CD4-positive, alpha-beta T cell (primary cell): ENCODE results near the gene OR1N2. TPM values are rescaled to one million over a fixed set of nuclear protein-coding genes. Genes with fewer than 3 reads are reported as not detected.

Experiments used
- ATAC-seq: fragments of 200-7000 bp; cut with Tn5 transposase; one replicate; pipeline ENCODE4 v1.10.0; 2022; ENCODE audit warnings: mild to moderate bottlenecking; ENCODE audit not compliant: poor library complexity
- CTCF ChIA-PET: fragments of 350-600 bp; sonication (Branson Sonifier 250); formaldehyde crosslinking; loops from one replicate; lab custom pipeline; 2021; ENCODE audit warnings: antibody characterized with exemption, inconsistent platforms; lab: Charles Lee
- POLR2A ChIA-PET: fragments of 350-600 bp; sonication (Branson Sonifier 250); formaldehyde crosslinking; loops from one replicate; lab custom pipeline; 2021; ENCODE audit warnings: antibody characterized with exemption, inconsistent platforms; lab: Charles Lee
- DNase-seq, 14 experiments: peaks; one replicate each; pipeline ENCODE4 v3.0.0-alpha.2; 2013 to 2020; ENCODE audit warnings: mixed read lengths in 2 of 14
- H3K27ac ChIP-seq, 2 donors: one replicate each; pipeline versions ENCODE4 v1.5.1 to v1.7.0; 2013; ENCODE audit warnings: low read length in 2 of 2, low read depth in 1 of 2, mild to moderate bottlenecking in 1 of 2
- H3K27me3 ChIP-seq, 2 experiments: 1 replicate in 1 of 2; 2 replicates in 1 of 2; pipeline versions ENCODE4 v1.6.1 to v1.7.0; 2013; ENCODE audit warnings: low read length in 2 of 2, control low read depth in 1 of 2, mild to moderate bottlenecking in 1 of 2, moderate library complexity in 1 of 2; ENCODE audit not compliant: insufficient read depth in 2 of 2, control insufficient read depth in 1 of 2
- H3K36me3 ChIP-seq: one replicate; pipeline ENCODE4 v1.6.1; 2013; ENCODE audit warnings: low read length, control low read depth; ENCODE audit not compliant: insufficient read depth
- H3K4me1 ChIP-seq: one replicate; pipeline ENCODE4 v1.6.1; 2013; ENCODE audit warnings: low read length, control low read depth; ENCODE audit not compliant: insufficient read depth
- H3K4me3 ChIP-seq: one replicate; pipeline ENCODE4 v1.5.1; 2013; ENCODE audit warnings: mild to moderate bottlenecking, low read length, moderate library complexity
- H3K9me3 ChIP-seq, 2 experiments: 1 replicate in 1 of 2; 2 replicates in 1 of 2; pipeline versions ENCODE4 v1.6.1 to v1.7.0; 2013; ENCODE audit warnings: low read length in 2 of 2, mild to moderate bottlenecking in 2 of 2, control low read depth in 1 of 2, moderate library complexity in 1 of 2; ENCODE audit not compliant: control insufficient read depth in 1 of 2, insufficient read depth in 1 of 2
- H3K27ac Mint-ChIP-seq: one replicate; pipeline ENCODE4 v1.8.0; 2020; ENCODE audit warnings: mixed read lengths
- H3K27me3 Mint-ChIP-seq: one replicate; pipeline ENCODE4 v1.8.0; 2021; ENCODE audit warnings: mixed read lengths
- H3K36me3 Mint-ChIP-seq: one replicate; pipeline ENCODE4 v1.8.0; 2021; ENCODE audit warnings: low read depth, mixed read lengths
- H3K4me1 Mint-ChIP-seq: one replicate; pipeline ENCODE4 v1.8.0; 2021; ENCODE audit warnings: low read depth, mixed read lengths
- H3K4me3 Mint-ChIP-seq: one replicate; pipeline ENCODE4 v1.8.0; 2020; ENCODE audit warnings: mild to moderate bottlenecking, mixed read lengths
- H3K9me3 Mint-ChIP-seq: one replicate; pipeline ENCODE4 v1.8.0; 2020; ENCODE audit warnings: mixed read lengths
- intact Hi-C, 2 experiments: fragments of 100-400 bp; cut with DNase I in 1 of 2; cut with micrococcal nuclease in 1 of 2; formaldehyde crosslinking; loops; one replicate each; pipeline versions ENCODE4 v1.15.1 to v1.9.0; 2023 to 2025; cut with DNase I, micrococcal nuclease
- total RNA-seq, 174 experiments: library from RNA in 2 of 174; stranded (reverse) in 2 of 174; gene quantifications; one replicate each; pipeline ENCODE4 v1.2.3 and lab custom pipeline; 2021 to 2026
- TF ChIP-seq, protein P1 (sequence below): fragments of 200-600 bp; IDR thresholded peaks from one replicate; pipeline ENCODE4 v1.8.0; 2022; ENCODE audit warnings: antibody characterized with exemption, mild to moderate bottlenecking

The OR1N2 gene
- total RNA-seq, 2 experiments from 2014 or later: not detected

DNA sequence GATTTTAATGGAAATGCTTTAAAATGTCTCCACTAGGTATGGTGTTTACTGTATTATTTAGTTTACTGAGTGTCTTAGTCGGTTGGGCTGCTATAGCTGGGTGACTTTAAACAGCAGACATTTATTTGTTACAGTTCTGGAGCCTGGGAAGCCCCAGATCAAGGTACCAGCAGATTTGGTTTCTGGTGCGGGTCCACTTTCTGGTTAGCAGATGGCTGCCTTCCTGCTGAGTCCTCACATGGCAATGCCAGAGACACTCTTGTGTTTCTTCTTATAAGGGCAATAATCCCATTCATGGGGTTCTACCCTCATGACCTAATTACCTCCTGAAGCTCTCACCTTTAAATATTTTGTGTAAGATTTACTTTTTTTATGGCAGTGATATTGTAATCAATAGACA lies 34.7 kb upstream of the OR1N2 start:
- Mint-ChIP-seq H3K27ac (no peak overlapping the region), H3K4me3 (no peak overlapping the region), H3K36me3 (no peaks in the 10 kb centered on the region), H3K4me1 (no peaks in the 10 kb centered on the region), H3K27me3 (peaks cover 16% of the 10 kb centered on the region), H3K9me3 (no peaks in the 10 kb centered on the region)
- Histone ChIP-seq H3K27me3 (peaks cover 3 to 12% of the 10 kb centered on the region in 2 experiments), H3K4me3 (no peak overlapping the region), H3K9me3 (no peaks in the 10 kb centered on the region), H3K4me1 (no peaks in the 10 kb centered on the region), H3K36me3 (no peaks in the 10 kb centered on the region), H3K27ac (no peak overlapping the region)
- ATAC-seq (no peak), DNase-seq (no peak)
- ChIA-PET POLR2A (no interaction called here), CTCF (no interaction called here)
- intact Hi-C loops: no loop called here
- TF ChIP-seq, protein P1, sequence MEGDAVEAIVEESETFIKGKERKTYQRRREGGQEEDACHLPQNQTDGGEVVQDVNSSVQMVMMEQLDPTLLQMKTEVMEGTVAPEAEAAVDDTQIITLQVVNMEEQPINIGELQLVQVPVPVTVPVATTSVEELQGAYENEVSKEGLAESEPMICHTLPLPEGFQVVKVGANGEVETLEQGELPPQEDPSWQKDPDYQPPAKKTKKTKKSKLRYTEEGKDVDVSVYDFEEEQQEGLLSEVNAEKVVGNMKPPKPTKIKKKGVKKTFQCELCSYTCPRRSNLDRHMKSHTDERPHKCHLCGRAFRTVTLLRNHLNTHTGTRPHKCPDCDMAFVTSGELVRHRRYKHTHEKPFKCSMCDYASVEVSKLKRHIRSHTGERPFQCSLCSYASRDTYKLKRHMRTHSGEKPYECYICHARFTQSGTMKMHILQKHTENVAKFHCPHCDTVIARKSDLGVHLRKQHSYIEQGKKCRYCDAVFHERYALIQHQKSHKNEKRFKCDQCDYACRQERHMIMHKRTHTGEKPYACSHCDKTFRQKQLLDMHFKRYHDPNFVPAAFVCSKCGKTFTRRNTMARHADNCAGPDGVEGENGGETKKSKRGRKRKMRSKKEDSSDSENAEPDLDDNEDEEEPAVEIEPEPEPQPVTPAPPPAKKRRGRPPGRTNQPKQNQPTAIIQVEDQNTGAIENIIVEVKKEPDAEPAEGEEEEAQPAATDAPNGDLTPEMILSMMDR: no peak

DNA sequence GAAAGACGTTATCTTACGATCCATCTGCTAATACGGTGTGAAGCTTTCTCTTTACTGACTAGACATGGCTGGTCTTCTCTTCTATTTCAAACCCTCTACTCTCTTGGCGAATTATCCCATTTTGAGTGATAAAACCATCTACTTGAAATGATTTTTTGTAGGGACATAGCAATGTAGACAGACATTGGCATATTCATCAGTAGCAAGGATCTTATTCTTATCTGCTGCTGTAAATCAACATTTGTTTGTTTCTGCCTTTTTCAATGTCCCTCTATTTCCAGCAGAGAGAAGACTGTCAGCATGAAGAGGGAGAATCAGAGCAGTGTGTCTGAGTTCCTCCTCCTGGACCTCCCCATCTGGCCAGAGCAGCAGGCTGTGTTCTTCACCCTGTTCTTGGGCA lies 34.1 kb upstream of the OR1N2 start, which contains the start of gene OR1J4:
OR1J4 (plus strand) TSS at position 301 of the 400 bp plus-strand sequence; CDS start at position 301, 0 bp downstream.
- ChIA-PET CTCF (no interaction called here), POLR2A (no interaction called here)
- no peaks in the 10 kb centered on the region for H3K36me3 Mint-ChIP-seq
- H3K4me1 ChIP-seq: no peaks in the 10 kb centered on the region
- no peaks in the 10 kb centered on the region for H3K36me3 ChIP-seq
- H3K27me3 ChIP-seq: peaks cover 4 to 12% of the 10 kb centered on the region in 2 experiments
- TF ChIP-seq, protein P1: no peak
- no peak within 1 kb of the TSS for H3K27ac ChIP-seq
- ATAC-seq (no peak), DNase-seq (no peak)
- no peak within 1 kb of the TSS for H3K4me3 Mint-ChIP-seq
- H3K9me3 ChIP-seq: no peaks in the 10 kb centered on the region
- H3K4me3 ChIP-seq: no peak within 1 kb of the TSS
- no peak within 1 kb of the TSS for H3K27ac Mint-ChIP-seq
- H3K4me1 Mint-ChIP-seq: no peaks in the 10 kb centered on the region
- peaks cover 21% of the 10 kb centered on the region for H3K27me3 Mint-ChIP-seq
- H3K9me3 Mint-ChIP-seq: no peaks in the 10 kb centered on the region
- intact Hi-C loops: no loop called here

DNA sequence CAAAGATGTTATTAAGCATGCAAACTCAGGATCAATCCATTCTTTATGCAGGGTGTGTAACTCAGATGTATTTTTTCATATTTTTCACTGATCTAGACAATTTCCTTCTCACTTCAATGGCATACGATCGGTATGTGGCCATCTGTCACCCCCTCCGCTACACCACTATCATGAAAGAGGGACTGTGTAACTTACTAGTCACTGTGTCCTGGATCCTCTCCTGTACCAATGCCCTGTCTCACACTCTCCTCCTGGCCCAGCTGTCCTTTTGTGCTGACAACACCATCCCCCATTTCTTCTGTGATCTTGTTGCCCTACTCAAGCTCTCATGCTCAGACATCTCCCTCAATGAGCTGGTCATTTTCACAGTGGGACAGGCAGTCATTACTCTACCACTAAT lies 33.5 kb upstream of the OR1N2 start:
- Histone ChIP-seq H3K4me1 (no peaks in the 10 kb centered on the region), H3K27ac (no peak overlapping the region), H3K9me3 (no peaks in the 10 kb centered on the region), H3K4me3 (no peak overlapping the region), H3K36me3 (no peaks in the 10 kb centered on the region), H3K27me3 (peaks cover 4 to 12% of the 10 kb centered on the region in 2 experiments)
- H3K4me3 Mint-ChIP-seq: no peak overlapping the region
- H3K27ac Mint-ChIP-seq: no peak overlapping the region
- ATAC-seq: no peak
- intact Hi-C loops: no loop called here
- peaks cover 23% of the 10 kb centered on the region for H3K27me3 Mint-ChIP-seq
- ChIA-PET CTCF (no interaction called here), POLR2A (no interaction called here)
- H3K36me3 Mint-ChIP-seq: no peaks in the 10 kb centered on the region
- H3K4me1 Mint-ChIP-seq: no peaks in the 10 kb centered on the region
- TF ChIP-seq, protein P1: no peak
- H3K9me3 Mint-ChIP-seq: no peaks in the 10 kb centered on the region
- no peak for DNase-seq
